Endothelial cell of umbilical vein (primary cell): ENCODE results near the gene PRDM1.

Source experiments
- EZH2 ChIP-seq: IDR thresholded peaks from 2 replicates; pipeline ENCODE4 v1.6.1; 2012; ENCODE audit warnings: borderline replicate concordance, low read depth, mild to moderate bottlenecking, moderate library complexity, low read length, inconsistent platforms; ENCODE audit not compliant: severe bottlenecking
- POLR2A ChIP-seq: IDR thresholded peaks from 2 replicates; pipeline ENCODE4 v1.6.1; 2012; ENCODE audit warnings: low read depth, mild to moderate bottlenecking, control low read depth, low read length
- TF ChIP-seq, protein P1 (sequence below), 2 donors: IDR thresholded peaks; 1 replicate in 1 of 2; 2 replicates in 1 of 2; pipeline ENCODE4 v1.5.1; 2011; ENCODE audit warnings: low read length in 2 of 2, mild to moderate bottlenecking in 2 of 2, moderate library complexity in 2 of 2, control low read depth in 1 of 2, inconsistent platforms in 1 of 2, low read depth in 1 of 2; ENCODE audit not compliant: insufficient read depth in 1 of 2; ENCODE audit errors: extremely low read depth in 1 of 2

DNA sequence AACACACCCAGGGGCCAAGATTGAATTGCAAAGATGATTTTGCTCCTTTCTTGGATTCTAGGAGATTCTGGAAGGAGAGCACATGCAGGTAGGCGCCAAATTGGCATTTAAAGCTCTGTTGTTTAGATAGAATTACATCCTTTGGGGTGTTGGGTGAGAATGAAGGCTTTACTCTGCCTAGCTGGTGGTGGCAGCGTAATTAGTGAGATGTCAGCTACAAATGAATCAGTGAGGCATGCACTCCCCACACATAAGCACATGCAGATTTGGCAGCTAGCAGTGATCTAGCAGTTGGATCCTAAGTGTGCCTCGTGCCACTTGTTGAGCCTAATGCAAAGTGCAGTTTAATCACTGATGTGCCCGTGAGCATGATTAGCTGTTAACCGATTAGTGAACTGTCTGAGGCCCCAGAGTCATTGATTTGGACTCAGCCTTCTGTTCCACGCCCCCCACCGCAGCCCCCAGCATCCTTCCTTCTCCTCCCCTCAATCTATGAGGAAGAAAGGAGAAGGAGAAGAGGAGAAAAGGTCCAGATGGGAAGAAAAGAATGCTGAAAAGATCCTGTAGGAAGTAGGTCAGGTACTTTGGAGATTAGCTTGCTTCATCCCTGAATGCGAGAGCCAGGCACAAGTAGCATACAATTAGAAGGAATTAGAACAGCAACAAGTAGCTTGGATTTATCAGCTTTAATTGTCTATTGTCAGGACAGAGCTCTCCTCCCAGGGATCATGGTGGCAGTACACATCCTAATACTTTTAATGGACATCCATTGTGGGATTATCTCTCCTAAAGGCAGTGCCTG is 6.0 kb upstream of the PRDM1 start:
- TF ChIP-seq, protein P1, sequence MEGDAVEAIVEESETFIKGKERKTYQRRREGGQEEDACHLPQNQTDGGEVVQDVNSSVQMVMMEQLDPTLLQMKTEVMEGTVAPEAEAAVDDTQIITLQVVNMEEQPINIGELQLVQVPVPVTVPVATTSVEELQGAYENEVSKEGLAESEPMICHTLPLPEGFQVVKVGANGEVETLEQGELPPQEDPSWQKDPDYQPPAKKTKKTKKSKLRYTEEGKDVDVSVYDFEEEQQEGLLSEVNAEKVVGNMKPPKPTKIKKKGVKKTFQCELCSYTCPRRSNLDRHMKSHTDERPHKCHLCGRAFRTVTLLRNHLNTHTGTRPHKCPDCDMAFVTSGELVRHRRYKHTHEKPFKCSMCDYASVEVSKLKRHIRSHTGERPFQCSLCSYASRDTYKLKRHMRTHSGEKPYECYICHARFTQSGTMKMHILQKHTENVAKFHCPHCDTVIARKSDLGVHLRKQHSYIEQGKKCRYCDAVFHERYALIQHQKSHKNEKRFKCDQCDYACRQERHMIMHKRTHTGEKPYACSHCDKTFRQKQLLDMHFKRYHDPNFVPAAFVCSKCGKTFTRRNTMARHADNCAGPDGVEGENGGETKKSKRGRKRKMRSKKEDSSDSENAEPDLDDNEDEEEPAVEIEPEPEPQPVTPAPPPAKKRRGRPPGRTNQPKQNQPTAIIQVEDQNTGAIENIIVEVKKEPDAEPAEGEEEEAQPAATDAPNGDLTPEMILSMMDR (IDR thresholded peaks at IDR 0.05; ENCODE audit: extremely low read depth in 1 of 2, insufficient read depth in 1 of 2, low read depth in 1 of 2, low read length in 2 of 2), result no peak
- no peak for TF ChIP-seq POLR2A
- TF ChIP-seq EZH2, result no peak
